Muscle layer of colon (tissue), 2 donors: Measurements from ENCODE around the gene PRSS27.
"Not testable (repeated sequence)": the region's sequence is repeated elsewhere in the genome, so short reads cannot be mapped to it uniquely, and the experiment has no call there.

Experiments
- H3K27ac ChIP-seq: one replicate; pipeline ENCODE4 v1.7.0; 2013; ENCODE audit warnings: low read depth, mild to moderate bottlenecking, low read length, moderate library complexity
- H3K27me3 ChIP-seq, 2 donors: one replicate each; pipeline ENCODE4 v1.7.0; 2013; ENCODE audit warnings: low read length in 2 of 2, mild to moderate bottlenecking in 2 of 2; ENCODE audit not compliant: insufficient read depth in 2 of 2, control insufficient read depth in 1 of 2
- H3K36me3 ChIP-seq: one replicate; pipeline ENCODE4 v1.7.0; 2013; ENCODE audit warnings: mild to moderate bottlenecking, low read length; ENCODE audit not compliant: insufficient read depth
- H3K4me1 ChIP-seq: one replicate; pipeline ENCODE4 v1.7.0; 2013; ENCODE audit warnings: mild to moderate bottlenecking, low read length; ENCODE audit not compliant: insufficient read depth
- H3K4me3 ChIP-seq, 2 donors: one replicate each; pipeline ENCODE4 v1.7.0; 2013; ENCODE audit warnings: low read length in 2 of 2, low read depth in 1 of 2, mild to moderate bottlenecking in 1 of 2, moderate library complexity in 1 of 2
- H3K9ac ChIP-seq: one replicate; pipeline ENCODE4 v1.7.0; 2013; ENCODE audit warnings: low read length
- H3K9me3 ChIP-seq: one replicate; pipeline ENCODE4 v1.7.0; 2013; ENCODE audit warnings: mild to moderate bottlenecking, low read length
- donor health status: abdominal sarcoma.
- donor health status: Adenocarcinoma of cecum.

PRSS27 gene

GRCh38 chr16:2673066-2673999 is 46.7 kb downstream of the PRSS27 start:
- Histone ChIP-seq H3K4me1 (peaks cover 12% of the 10 kb centered on the region), H3K27me3 (no peaks in the 10 kb centered on the region), H3K27ac (peak overlapping the region; percentile 78), H3K36me3 (peaks cover 7% of the 10 kb centered on the region), H3K9me3 (no peaks in the 10 kb centered on the region), H3K4me3 (peak overlapping the region; percentile 75 to 81), H3K9ac (peak overlapping the region; percentile 57)

- Histone ChIP-seq H3K9ac (peak overlapping the region; percentile 61), H3K9me3 (no peaks in the 10 kb centered on the region), H3K4me3 (peak overlapping the region in 1 of 2 donors; percentile 47), H3K27me3 (no peaks in the 10 kb centered on the region), H3K36me3 (peaks cover 7% of the 10 kb centered on the region), H3K4me1 (peaks cover 12% of the 10 kb centered on the region), H3K27ac (no peak overlapping the region)
Measured at GRCh38 chr16:2671741-2672140, 48.3 kb downstream of the PRSS27 start.

- not testable (repeated sequence) for H3K36me3 ChIP-seq, H3K27ac ChIP-seq, H3K9me3 ChIP-seq, H3K4me3 ChIP-seq, H3K9ac ChIP-seq, H3K27me3 ChIP-seq
- H3K4me1 ChIP-seq, result peaks cover 12% of the 10 kb centered on the region
Measured at GRCh38 chr16:2671193-2671592, 48.8 kb downstream of the PRSS27 start.

- peaks cover 12% of the 10 kb centered on the region for H3K4me1 ChIP-seq
- H3K4me3 ChIP-seq, H3K27ac ChIP-seq, H3K9ac ChIP-seq, H3K27me3 ChIP-seq, H3K9me3 ChIP-seq, H3K36me3 ChIP-seq: not testable (repeated sequence)
Measured at GRCh38 chr16:2670017-2670416, 50.0 kb downstream of the PRSS27 start.

GRCh38 chr16:2669587-2669986 is 50.4 kb downstream of the PRSS27 start:
- not testable (repeated sequence) for H3K27me3 ChIP-seq, H3K27ac ChIP-seq, H3K9me3 ChIP-seq, H3K4me3 ChIP-seq, H3K9ac ChIP-seq, H3K36me3 ChIP-seq
- peaks cover 12% of the 10 kb centered on the region for H3K4me1 ChIP-seq

GRCh38 chr16:2666671-2667070 is 53.4 kb downstream of the PRSS27 start:
- not testable (repeated sequence) for H3K4me1 ChIP-seq, H3K36me3 ChIP-seq, H3K4me3 ChIP-seq, H3K9ac ChIP-seq, H3K9me3 ChIP-seq, H3K27me3 ChIP-seq, H3K27ac ChIP-seq

- Histone ChIP-seq H3K4me3 (no peak overlapping the region), H3K9ac (no peak overlapping the region), H3K9me3 (no peaks in the 10 kb centered on the region), H3K4me1 (no peaks in the 10 kb centered on the region), H3K36me3 (no peaks in the 10 kb centered on the region), H3K27me3 (no peaks in the 10 kb centered on the region), H3K27ac (no peak overlapping the region)
Measured at GRCh38 chr16:2664574-2664982, 55.4 kb downstream of the PRSS27 start.

- H3K4me1 ChIP-seq, result no peaks in the 10 kb centered on the region
- no peak overlapping the region for H3K9ac ChIP-seq
- no peak overlapping the region for H3K27ac ChIP-seq
- H3K27me3 ChIP-seq, result no peaks in the 10 kb centered on the region
- H3K36me3 ChIP-seq, result no peaks in the 10 kb centered on the region
- no peaks in the 10 kb centered on the region for H3K9me3 ChIP-seq
- no peak overlapping the region for H3K4me3 ChIP-seq
Measured at GRCh38 chr16:2663553-2664546, 56.2 kb downstream of the PRSS27 start.
